NCI-H460 (cell line): ENCODE measurements around the gene PRDM16. TPM values are rescaled to one million over a fixed set of nuclear protein-coding genes. Genes with fewer than 3 reads are reported as not detected.

Source experiments
- DNase-seq: peaks from one replicate; pipeline ENCODE4 v3.0.0-alpha.2; 2016; ENCODE audit warnings: low read depth; ENCODE audit errors: extremely low read depth
- polyA plus RNA-seq: library from polyadenylated mRNA; depleted of rRNA; stranded (reverse); fragments of >200 nt; gene quantifications from 2 replicates; pipeline ENCODE4 v1.2.3, GENCODE V29; 2014; cell fraction: nucleus; rRNA removed
- total RNA-seq: library from RNA; depleted of rRNA; stranded (reverse); fragments of >200 nt; shearing (Covaris generic); gene quantifications from 2 replicates; pipeline ENCODE4 v1.2.3, GENCODE V29; 2014; rRNA removed

The PRDM16 gene
- 0.29 and 2.2 TPM in 2 replicates for total RNA-seq
- polyA plus RNA-seq: 0.03 and 0.64 TPM in 2 replicates

- peak; percentile 14 for DNase-seq
Measured at GRCh38 chr1:3068564-3069431, at the start of gene PRDM16. Gene PRDM16 (plus strand): TSS chr1:3069203. CDS start chr1:3069260, 57 bp downstream.

GRCh38 chr1:3019516-3020051 lies 49.4 kb upstream of the PRDM16 start:
- DNase-seq: no peak

GRCh38 chr1:3020263-3020909 lies 48.6 kb upstream of the PRDM16 start:
- DNase-seq: no peak

- DNase-seq: no peak
Measured at GRCh38 chr1:3021233-3021671, 47.8 kb upstream of the PRDM16 start, which contains the start of gene ACTRT2. Gene ACTRT2 (plus strand): TSS chr1:3021467. CDS start chr1:3021687, 220 bp downstream.

- DNase-seq: no peak
Measured at GRCh38 chr1:3021801-3022401, 47.1 kb upstream of the PRDM16 start.

GRCh38 chr1:3022511-3022973 lies 46.5 kb upstream of the PRDM16 start:
- no peak for DNase-seq

GRCh38 chr1:3022976-3023375 lies 46.0 kb upstream of the PRDM16 start:
- DNase-seq: no peak

GRCh38 chr1:3024019-3024418 lies 45.0 kb upstream of the PRDM16 start:
- DNase-seq: no peak

GRCh38 chr1:3024588-3024987 lies 44.4 kb upstream of the PRDM16 start:
- no peak for DNase-seq

GRCh38 chr1:3026124-3026523 lies 42.9 kb upstream of the PRDM16 start:
- DNase-seq: no peak

GRCh38 chr1:3026581-3027391 lies 42.2 kb upstream of the PRDM16 start:
- DNase-seq: no peak

GRCh38 chr1:3027611-3028371 lies 41.2 kb upstream of the PRDM16 start:
- no peak for DNase-seq

- no peak for DNase-seq
Measured at GRCh38 chr1:3028531-3029282, 40.3 kb upstream of the PRDM16 start.

- no peak for DNase-seq
Measured at GRCh38 chr1:3029481-3029961, 39.5 kb upstream of the PRDM16 start.

- DNase-seq: no peak
Measured at GRCh38 chr1:3029991-3030662, 38.9 kb upstream of the PRDM16 start.

- DNase-seq: no peak
Measured at GRCh38 chr1:3030663-3031381, 38.2 kb upstream of the PRDM16 start.
